ENCODE data around the gene BANK1. TPM values are rescaled to one million over a fixed set of nuclear protein-coding genes. Genes with fewer than 3 reads are reported as not detected.

Gene BANK1, protein sequence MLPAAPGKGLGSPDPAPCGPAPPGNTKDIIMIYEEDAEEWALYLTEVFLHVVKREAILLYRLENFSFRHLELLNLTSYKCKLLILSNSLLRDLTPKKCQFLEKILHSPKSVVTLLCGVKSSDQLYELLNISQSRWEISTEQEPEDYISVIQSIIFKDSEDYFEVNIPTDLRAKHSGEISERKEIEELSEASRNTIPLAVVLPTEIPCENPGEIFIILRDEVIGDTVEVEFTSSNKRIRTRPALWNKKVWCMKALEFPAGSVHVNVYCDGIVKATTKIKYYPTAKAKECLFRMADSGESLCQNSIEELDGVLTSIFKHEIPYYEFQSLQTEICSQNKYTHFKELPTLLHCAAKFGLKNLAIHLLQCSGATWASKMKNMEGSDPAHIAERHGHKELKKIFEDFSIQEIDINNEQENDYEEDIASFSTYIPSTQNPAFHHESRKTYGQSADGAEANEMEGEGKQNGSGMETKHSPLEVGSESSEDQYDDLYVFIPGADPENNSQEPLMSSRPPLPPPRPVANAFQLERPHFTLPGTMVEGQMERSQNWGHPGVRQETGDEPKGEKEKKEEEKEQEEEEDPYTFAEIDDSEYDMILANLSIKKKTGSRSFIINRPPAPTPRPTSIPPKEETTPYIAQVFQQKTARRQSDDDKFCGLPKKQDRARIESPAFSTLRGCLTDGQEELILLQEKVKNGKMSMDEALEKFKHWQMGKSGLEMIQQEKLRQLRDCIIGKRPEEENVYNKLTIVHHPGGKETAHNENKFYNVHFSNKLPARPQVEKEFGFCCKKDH
- under 1 TPM; 0.06 to 0.10 TPM for total RNA-seq

DNA sequence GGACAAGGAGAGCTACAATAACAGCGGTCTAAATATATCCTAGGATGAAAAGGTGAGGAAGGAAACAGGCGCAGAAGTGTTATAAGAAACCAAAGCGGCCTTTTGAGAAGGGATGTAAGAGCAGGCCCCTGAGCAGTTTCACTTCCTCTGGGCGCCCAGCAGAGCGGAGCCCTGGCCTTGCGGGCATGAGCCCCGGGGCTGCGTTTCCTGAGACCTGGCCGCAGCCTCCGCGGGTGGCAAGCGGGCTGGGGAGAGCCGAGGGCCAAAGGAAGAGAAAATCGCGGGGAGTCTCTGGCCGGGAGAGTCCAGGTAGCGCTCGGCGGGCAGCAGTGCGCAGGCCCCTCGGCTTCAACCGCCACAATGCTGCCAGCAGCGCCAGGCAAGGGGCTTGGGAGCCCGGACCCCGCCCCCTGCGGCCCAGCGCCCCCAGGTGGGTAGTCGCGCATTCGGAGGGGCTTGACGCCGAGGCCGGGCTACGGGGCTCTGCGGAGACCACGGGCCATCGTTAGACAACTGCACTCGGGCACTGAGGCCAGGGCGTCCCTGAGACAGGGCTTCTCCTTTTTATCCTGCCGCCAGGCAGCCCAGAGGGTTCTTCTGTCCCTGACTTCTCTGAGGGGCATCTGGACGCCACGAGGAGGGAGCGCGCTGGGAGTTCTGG is at the start of gene BANK1:
Gene BANK1, plus strand, starts transcription at position 210 of the 661 bp plus-strand sequence. Its CDS starts 151 bp downstream, at position 361.
- DNase-seq: peak; percentile 37
- H3K4me3 Mint-ChIP-seq: peak within 1 kb of the TSS; percentile 66
- H3K27ac Mint-ChIP-seq: peak within 1 kb of the TSS; percentile 1
- ChIA-PET CTCF (no interaction called here), POLR2A (no interaction called here)
- peaks cover 53% of the 10 kb centered on the region for H3K27me3 Mint-ChIP-seq
- H3K9me3 Mint-ChIP-seq: no peaks in the 10 kb centered on the region
- peaks cover 21% of the 10 kb centered on the region for H3K4me1 Mint-ChIP-seq
- H3K36me3 Mint-ChIP-seq (ENCODE audit: low read depth): no peaks in the 10 kb centered on the region

DNA sequence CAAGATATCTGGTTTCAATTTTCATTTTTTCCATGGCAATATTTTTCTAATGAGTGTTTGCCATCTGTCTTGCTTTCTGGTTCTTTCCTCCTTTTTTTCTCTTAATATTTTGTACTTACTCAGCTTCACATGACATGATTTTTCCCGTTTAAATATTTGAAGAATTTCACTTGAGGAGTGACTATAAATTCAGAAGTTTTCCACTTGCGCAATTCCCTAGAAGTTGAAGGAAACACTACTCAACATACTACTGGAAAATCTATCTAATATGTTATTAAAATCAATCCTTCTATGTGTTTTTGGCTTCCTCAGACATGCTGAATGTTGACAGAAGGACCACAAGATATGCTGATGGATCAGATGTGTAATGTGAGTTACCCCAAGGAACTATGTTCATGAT is 36.8 kb upstream of the BANK1 start:
- ChIA-PET POLR2A (no interaction called here), CTCF (no interaction called here)
- no peak for DNase-seq
- Mint-ChIP-seq H3K27ac (no peak overlapping the region), H3K4me1 (no peaks in the 10 kb centered on the region), H3K9me3 (peaks cover 3% of the 10 kb centered on the region), H3K27me3 (peaks cover 2% of the 10 kb centered on the region), H3K4me3 (no peak overlapping the region), H3K36me3 (ENCODE audit: low read depth) (no peaks in the 10 kb centered on the region)

DNA sequence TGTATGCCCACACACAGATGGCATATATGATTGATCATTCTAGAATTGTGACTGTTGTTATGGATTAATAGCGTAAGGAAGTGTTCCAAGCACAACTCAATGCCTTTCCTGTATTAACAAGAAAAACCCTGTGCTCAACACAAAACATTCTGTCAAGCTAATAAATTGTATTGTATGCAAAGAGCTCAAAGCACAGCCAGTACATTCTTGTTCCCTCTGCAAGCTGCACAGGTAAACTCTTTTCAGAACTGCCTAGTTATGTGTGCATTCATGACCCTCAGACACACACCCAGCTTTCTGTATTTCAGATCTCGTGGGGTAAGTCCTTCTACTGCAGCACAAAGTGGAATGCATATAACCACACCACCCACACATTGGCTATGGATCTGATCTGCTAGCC is 34.3 kb upstream of the BANK1 start:
- Mint-ChIP-seq H3K36me3 (ENCODE audit: low read depth) (no peaks in the 10 kb centered on the region), H3K27me3 (peaks cover 2% of the 10 kb centered on the region)
- CTCF ChIA-PET: no interaction called here

GRCh38 chr4:101761405-101761804 is 29.1 kb upstream of the BANK1 start:
- Mint-ChIP-seq H3K27me3 (peaks cover 5% of the 10 kb centered on the region), H3K4me1 (no peaks in the 10 kb centered on the region), H3K9me3 (no peaks in the 10 kb centered on the region), H3K36me3 (ENCODE audit: low read depth) (no peaks in the 10 kb centered on the region), H3K27ac (no peak overlapping the region), H3K4me3 (no peak overlapping the region)
- ChIA-PET CTCF (no interaction called here), POLR2A (no interaction called here)
- DNase-seq: no peak

More for the DNA sequence above, 34.3 kb upstream of the BANK1 start:
- Mint-ChIP-seq H3K4me3 (no peak overlapping the region), H3K4me1 (no peaks in the 10 kb centered on the region), H3K27ac (no peak overlapping the region), H3K9me3 (peaks cover 3% of the 10 kb centered on the region)
- POLR2A ChIA-PET: no interaction called here
- DNase-seq: no peak

DNA sequence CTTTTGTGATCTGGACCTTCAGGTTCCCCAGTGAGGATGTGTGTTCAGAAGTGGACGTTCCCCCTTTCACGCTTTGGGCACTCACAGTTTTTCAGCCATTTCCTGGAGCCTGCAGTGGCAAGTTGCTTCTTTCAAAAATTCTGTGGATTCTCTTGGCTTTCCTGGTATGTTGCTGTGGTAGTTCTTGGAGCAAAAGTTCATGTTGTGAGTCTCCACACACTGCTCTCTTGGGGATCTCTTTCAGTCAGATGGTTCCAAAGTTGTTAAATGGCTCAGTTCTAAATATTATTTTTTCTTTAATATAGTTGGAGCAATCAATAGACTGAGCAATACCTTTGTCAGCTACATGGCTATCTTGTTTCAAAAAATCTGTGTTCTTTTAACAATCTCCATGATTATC is 28.5 kb upstream of the BANK1 start:
- ChIA-PET CTCF (no interaction called here), POLR2A (no interaction called here)
- DNase-seq: no peak
- Mint-ChIP-seq H3K9me3 (no peaks in the 10 kb centered on the region), H3K27me3 (peaks cover 7% of the 10 kb centered on the region), H3K4me3 (no peak overlapping the region), H3K27ac (no peak overlapping the region), H3K4me1 (no peaks in the 10 kb centered on the region), H3K36me3 (ENCODE audit: low read depth) (no peaks in the 10 kb centered on the region)

GRCh38 chr4:101762534-101762933 is 28.0 kb upstream of the BANK1 start:
- ChIA-PET POLR2A (no interaction called here), CTCF (no interaction called here)
- DNase-seq: no peak
- Mint-ChIP-seq H3K4me1 (no peaks in the 10 kb centered on the region), H3K4me3 (no peak overlapping the region), H3K27me3 (peaks cover 8% of the 10 kb centered on the region), H3K36me3 (ENCODE audit: low read depth) (no peaks in the 10 kb centered on the region), H3K27ac (no peak overlapping the region), H3K9me3 (no peaks in the 10 kb centered on the region)

- H3K36me3 Mint-ChIP-seq (ENCODE audit: low read depth): no peaks in the 10 kb centered on the region
- H3K9me3 Mint-ChIP-seq: no peaks in the 10 kb centered on the region
- no peak for DNase-seq
- ChIA-PET POLR2A (no interaction called here), CTCF (interaction anchor here (0.9 kb wide), 1 partner anchor 59 kb away, joined by 3 read pairs; no protein-coding TSS in a partner anchor)
- peaks cover 13% of the 10 kb centered on the region for H3K27me3 Mint-ChIP-seq
- no peak overlapping the region for H3K4me3 Mint-ChIP-seq
- H3K27ac Mint-ChIP-seq: no peak overlapping the region
- H3K4me1 Mint-ChIP-seq: no peaks in the 10 kb centered on the region
Observed at GRCh38 chr4:101763576-101763975, 27.0 kb upstream of the BANK1 start.

DNA sequence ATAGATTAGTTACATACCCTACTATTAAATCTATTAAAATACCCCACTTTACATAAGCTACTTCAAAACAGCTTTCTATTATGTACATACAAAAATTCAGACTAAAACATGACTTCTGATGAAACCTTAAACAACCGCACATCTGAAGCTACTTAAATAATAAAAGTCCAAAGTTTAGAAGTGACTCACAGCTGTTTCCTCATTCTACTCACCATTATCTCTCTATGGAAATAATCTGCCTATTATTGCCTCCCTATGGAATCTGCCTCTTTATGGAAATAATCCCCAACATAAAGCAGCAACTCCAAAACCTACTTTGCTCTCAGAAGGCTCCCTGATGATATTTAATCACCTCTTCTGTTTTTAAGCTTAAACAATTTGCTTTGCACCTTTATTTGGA is 15.7 kb upstream of the BANK1 start:
- ChIA-PET POLR2A (no interaction called here), CTCF (no interaction called here)
- Mint-ChIP-seq H3K27ac (no peak overlapping the region), H3K9me3 (peaks cover 5% of the 10 kb centered on the region), H3K36me3 (ENCODE audit: low read depth) (no peaks in the 10 kb centered on the region), H3K4me3 (no peak overlapping the region), H3K4me1 (no peaks in the 10 kb centered on the region), H3K27me3 (peaks cover 16% of the 10 kb centered on the region)
- DNase-seq: no peak

- no peaks in the 10 kb centered on the region for H3K9me3 Mint-ChIP-seq
- POLR2A ChIA-PET: no interaction called here
Observed at GRCh38 chr4:101777431-101777830, 13.1 kb upstream of the BANK1 start.

DNA sequence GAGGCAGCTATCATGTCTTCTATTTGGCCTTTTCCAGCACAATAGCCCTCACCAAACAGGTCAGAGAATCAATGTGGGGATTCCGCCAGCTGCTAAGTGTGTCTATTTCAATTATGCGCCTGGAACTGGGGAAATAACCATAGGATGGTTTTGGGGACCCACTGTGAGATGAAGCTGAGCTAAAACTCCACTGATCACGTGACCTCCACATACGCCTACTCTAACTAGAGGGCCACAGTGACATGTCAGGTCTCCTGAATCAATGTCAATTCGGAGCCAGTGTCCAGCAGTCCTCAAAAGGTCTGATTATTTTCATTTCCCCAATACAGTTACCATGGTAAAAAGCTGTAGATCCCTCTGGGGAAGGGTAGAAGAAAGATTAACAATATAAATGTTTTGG is 10.2 kb upstream of the BANK1 start:
- H3K4me3 Mint-ChIP-seq: no peak overlapping the region
- H3K4me1 Mint-ChIP-seq: peaks cover 9% of the 10 kb centered on the region
- H3K36me3 Mint-ChIP-seq (ENCODE audit: low read depth): peaks cover 1% of the 10 kb centered on the region
- peaks cover 5% of the 10 kb centered on the region for H3K27me3 Mint-ChIP-seq
- H3K9me3 Mint-ChIP-seq: no peaks in the 10 kb centered on the region
- CTCF ChIA-PET: interaction anchor here (0.8 kb wide), 1 partner anchor 66 kb away, joined by 3 read pairs; no protein-coding TSS in a partner anchor
- DNase-seq: no peak
- no peak overlapping the region for H3K27ac Mint-ChIP-seq
- POLR2A ChIA-PET: no interaction called here

More at GRCh38 chr4:101777431-101777830, 13.1 kb upstream of the BANK1 start:
- DNase-seq: no peak
- Mint-ChIP-seq H3K36me3 (ENCODE audit: low read depth) (no peaks in the 10 kb centered on the region), H3K27ac (no peak overlapping the region), H3K4me1 (no peaks in the 10 kb centered on the region), H3K27me3 (peaks cover 6% of the 10 kb centered on the region), H3K4me3 (no peak overlapping the region)
- CTCF ChIA-PET: no interaction called here

DNA sequence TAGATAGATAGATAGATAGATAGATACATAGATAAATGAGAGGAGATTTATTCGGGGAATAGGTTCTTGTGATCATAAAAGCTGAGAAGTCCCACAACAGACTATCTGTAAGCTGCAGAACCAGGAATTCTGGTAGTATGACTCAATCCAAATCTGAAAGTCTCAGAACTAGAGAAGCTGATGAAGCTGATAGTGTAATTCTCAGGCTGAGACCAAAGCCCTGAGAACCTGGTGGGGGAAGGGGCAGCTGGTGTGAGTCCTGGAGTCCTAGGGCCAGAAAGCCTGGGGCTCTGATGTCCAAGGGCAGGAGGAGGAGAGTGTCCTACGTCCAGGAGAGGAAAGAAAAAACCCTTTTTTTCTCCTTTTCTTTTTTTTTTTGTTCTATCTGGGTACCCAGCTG is 8.0 kb upstream of the BANK1 start:
- peaks cover 20% of the 10 kb centered on the region for H3K4me1 Mint-ChIP-seq
- peaks cover 1% of the 10 kb centered on the region for H3K36me3 Mint-ChIP-seq (ENCODE audit: low read depth)
- H3K27me3 Mint-ChIP-seq: peaks cover 7% of the 10 kb centered on the region
- ChIA-PET CTCF (interaction anchor here (1.0 kb wide), 1 partner anchor 53 kb away, joined by 3 read pairs; no protein-coding TSS in a partner anchor), POLR2A (no interaction called here)
- DNase-seq: no peak
- no peak overlapping the region for H3K4me3 Mint-ChIP-seq
- no peak overlapping the region for H3K27ac Mint-ChIP-seq
- no peaks in the 10 kb centered on the region for H3K9me3 Mint-ChIP-seq

GRCh38 chr4:101784957-101785356 is 5.6 kb upstream of the BANK1 start:
- Mint-ChIP-seq H3K27me3 (peaks cover 19% of the 10 kb centered on the region), H3K9me3 (no peaks in the 10 kb centered on the region), H3K36me3 (ENCODE audit: low read depth) (peaks cover 1% of the 10 kb centered on the region), H3K4me3 (no peak overlapping the region), H3K4me1 (peaks cover 25% of the 10 kb centered on the region), H3K27ac (peak overlapping the region; percentile 11)
- CTCF ChIA-PET: no interaction called here
- DNase-seq: no peak
- POLR2A ChIA-PET: no interaction called here

- CTCF ChIA-PET: no interaction called here
- POLR2A ChIA-PET: no interaction called here
Observed at GRCh38 chr4:101785486-101785885, 5.0 kb upstream of the BANK1 start.

More at GRCh38 chr4:101785486-101785885, 5.0 kb upstream of the BANK1 start:
- H3K36me3 Mint-ChIP-seq (ENCODE audit: low read depth): peaks cover 1% of the 10 kb centered on the region
- peaks cover 29% of the 10 kb centered on the region for H3K4me1 Mint-ChIP-seq
- H3K27ac Mint-ChIP-seq: peak overlapping the region; percentile 11
- H3K4me3 Mint-ChIP-seq: no peak overlapping the region
- peaks cover 22% of the 10 kb centered on the region for H3K27me3 Mint-ChIP-seq
- H3K9me3 Mint-ChIP-seq: no peaks in the 10 kb centered on the region
- no peak for DNase-seq

Data from activated CD4-positive, alpha-beta T cell treated with anti-CD3 and anti-CD28 coated beads, Interleukin-2, amount 10 ng/mL, durations not matched to agents 7 days and 5 days (primary cell).